Measurements from ENCODE around the gene SS18L1. TPM values are rescaled to one million over a fixed set of nuclear protein-coding genes. Genes with fewer than 3 reads are reported as not detected.
A peak's percentile ranks its signal among the peaks of the same experiment; 100 is the strongest.

Gene SS18L1
- polyA plus RNA-seq, 5 donors = 19.2 to 26.8 (median 23.8) TPM

- no peak for DNase-seq
Observed at GRCh38 chr20:62151835-62152364, 8.3 kb downstream of the SS18L1 start.

- no peak for DNase-seq
Observed at GRCh38 chr20:62155428-62156253, 12.1 kb downstream of the SS18L1 start.

GRCh38 chr20:62156254-62156556 lies 12.6 kb downstream of the SS18L1 start:
- no peak for DNase-seq

- DNase-seq = peak in 1 of 2 donors; percentile 37
Observed at GRCh38 chr20:62156592-62157386, 13.2 kb downstream of the SS18L1 start.

- DNase-seq = no peak
Observed at GRCh38 chr20:62157387-62158087, 14.0 kb downstream of the SS18L1 start.

GRCh38 chr20:62158088-62158400 lies 14.5 kb downstream of the SS18L1 start:
- DNase-seq = no peak

- DNase-seq = no peak
Observed at GRCh38 chr20:62158541-62158940, 15.0 kb downstream of the SS18L1 start.

GRCh38 chr20:62159052-62159451 lies 15.5 kb downstream of the SS18L1 start:
- no peak for DNase-seq

- DNase-seq = no peak
Observed at GRCh38 chr20:62159839-62160238, 16.3 kb downstream of the SS18L1 start.

- no peak for DNase-seq
Observed at GRCh38 chr20:62160253-62160652, 16.7 kb downstream of the SS18L1 start.

- no peak for DNase-seq
Observed at GRCh38 chr20:62160876-62161275, 17.3 kb downstream of the SS18L1 start.

- no peak for DNase-seq
Observed at GRCh38 chr20:62161347-62161746, 17.8 kb downstream of the SS18L1 start.

- DNase-seq = no peak
Observed at GRCh38 chr20:62162765-62163484, 19.4 kb downstream of the SS18L1 start.

GRCh38 chr20:62163485-62163865 lies 19.9 kb downstream of the SS18L1 start:
- DNase-seq = no peak

GRCh38 chr20:62163986-62164762 lies 20.6 kb downstream of the SS18L1 start:
- no peak for DNase-seq

GRCh38 chr20:62164879-62165761 lies 21.6 kb downstream of the SS18L1 start:
- no peak for DNase-seq

- no peak for DNase-seq
Observed at GRCh38 chr20:62165762-62166399, 22.3 kb downstream of the SS18L1 start.

- no peak for DNase-seq
Observed at GRCh38 chr20:62167474-62167873, 23.9 kb downstream of the SS18L1 start.

- DNase-seq = no peak
Observed at GRCh38 chr20:62168061-62168460, 24.5 kb downstream of the SS18L1 start.
